CD8-positive, alpha-beta memory T cell (primary cell): ENCODE data around the gene PCSK2. TPM values are rescaled to one million over a fixed set of nuclear protein-coding genes. Genes with fewer than 3 reads are reported as not detected.

Experiments used
- CTCF ChIA-PET: fragments of 350-600 bp; sonication (Branson Sonifier 250); formaldehyde crosslinking; loops from one replicate; lab custom pipeline; 2021; ENCODE audit warnings: antibody characterized with exemption; lab: Charles Lee
- POLR2A ChIA-PET: fragments of 350-600 bp; sonication (Branson Sonifier 250); formaldehyde crosslinking; loops from one replicate; lab custom pipeline; 2021; ENCODE audit warnings: antibody characterized with exemption; lab: Charles Lee
- DNase-seq, 5 donors: peaks; one replicate each; pipeline versions ENCODE4 v3.0.0 to v3.0.0-alpha.2; 2020 to 2022; ENCODE audit warnings: mixed read lengths in 1 of 5
- H3K27ac ChIP-seq: one replicate; pipeline ENCODE4 v1.7.0; 2013; ENCODE audit warnings: low read depth, mild to moderate bottlenecking, low read length, moderate library complexity
- H3K27me3 ChIP-seq: 2 replicates; pipeline ENCODE4 v1.7.0; 2013; ENCODE audit warnings: low read length, mild to moderate bottlenecking; ENCODE audit not compliant: insufficient read depth, poor library complexity, severe bottlenecking
- H3K36me3 ChIP-seq: 2 replicates; pipeline ENCODE4 v1.7.0; 2013; ENCODE audit warnings: mild to moderate bottlenecking, low read length, moderate library complexity; ENCODE audit not compliant: insufficient read depth
- H3K4me1 ChIP-seq: 2 replicates; pipeline ENCODE4 v1.7.0; 2013; ENCODE audit warnings: mild to moderate bottlenecking, low read length, moderate library complexity; ENCODE audit not compliant: insufficient read depth
- H3K4me3 ChIP-seq: 2 replicates; pipeline ENCODE4 v1.7.0; 2013; ENCODE audit warnings: mild to moderate bottlenecking, low read length
- H3K9me3 ChIP-seq: 2 replicates; pipeline ENCODE4 v1.7.0; 2013; ENCODE audit warnings: mild to moderate bottlenecking, low read length
- H3K27ac Mint-ChIP-seq, 8 donors: one replicate each; pipeline ENCODE4 v1.8.0; 2020 to 2021; ENCODE audit warnings: mixed read lengths in 8 of 8, mild to moderate bottlenecking in 6 of 8, inconsistent platforms in 3 of 8, moderate library complexity in 3 of 8
- H3K27me3 Mint-ChIP-seq, 2 donors: one replicate each; pipeline ENCODE4 v1.8.0; 2020 to 2021; ENCODE audit warnings: mixed read lengths in 2 of 2, mild to moderate bottlenecking in 1 of 2, moderate library complexity in 1 of 2
- H3K36me3 Mint-ChIP-seq, 3 donors: one replicate each; pipeline ENCODE4 v1.8.0; 2020 to 2021; ENCODE audit warnings: mixed read lengths in 3 of 3, inconsistent platforms in 1 of 3, mild to moderate bottlenecking in 1 of 3
- H3K4me1 Mint-ChIP-seq, 3 donors: one replicate each; pipeline ENCODE4 v1.8.0; 2020 to 2021; ENCODE audit warnings: mixed read lengths in 3 of 3, inconsistent platforms in 1 of 3, mild to moderate bottlenecking in 1 of 3
- H3K4me3 Mint-ChIP-seq, 7 donors: one replicate each; pipeline ENCODE4 v1.8.0; 2020 to 2021; ENCODE audit warnings: mixed read lengths in 7 of 7, mild to moderate bottlenecking in 6 of 7, moderate library complexity in 4 of 7, inconsistent platforms in 2 of 7
- H3K9me3 Mint-ChIP-seq, 5 donors: one replicate each; pipeline ENCODE4 v1.8.0; 2020 to 2022; ENCODE audit warnings: mixed read lengths in 5 of 5, mild to moderate bottlenecking in 3 of 5, moderate library complexity in 2 of 5, inconsistent platforms in 1 of 5
- polyA plus RNA-seq: library from polyadenylated mRNA; unstranded; fragments of 300-500 nt; fragmentation: Illumina TruSeq; gene quantifications from one replicate; pipeline ENCODE4 v1.2.3, GENCODE V29; 2021
- total RNA-seq, 2 experiments: library from RNA; stranded (reverse); gene quantifications; one replicate each; pipeline ENCODE4 v1.2.3, GENCODE V29; 2021

Gene PCSK2
- total and polyA plus RNA-seq, 3 experiments from 2014 or later: not detected

GRCh38 chr20:17495826-17496225, 269.0 kb downstream of the PCSK2 start:
- Mint-ChIP-seq H3K27me3 (peaks cover 6 to 8% of the 10 kb centered on the region in 2 donors), H3K9me3 (no peaks in the 10 kb centered on the region), H3K4me1 (no peaks in the 10 kb centered on the region), H3K4me3 (no peak overlapping the region), H3K36me3 (peaks cover 0 to 1% (median 0%) of the 10 kb centered on the region in 3 donors), H3K27ac (no peak overlapping the region)
- H3K36me3 ChIP-seq: no peaks in the 10 kb centered on the region
- H3K27me3 ChIP-seq: no peaks in the 10 kb centered on the region
- no peak overlapping the region for H3K4me3 ChIP-seq
- no peak for DNase-seq
- H3K4me1 ChIP-seq: no peaks in the 10 kb centered on the region
- no peaks in the 10 kb centered on the region for H3K9me3 ChIP-seq
- no peak overlapping the region for H3K27ac ChIP-seq
- CTCF ChIA-PET: interaction anchor here (2.0 kb wide), 1 partner anchor 9 kb away, joined by 9 read pairs; no protein-coding TSS in a partner anchor
- POLR2A ChIA-PET: no interaction called here

- Histone ChIP-seq H3K27ac (no peak overlapping the region), H3K9me3 (no peaks in the 10 kb centered on the region), H3K36me3 (no peaks in the 10 kb centered on the region), H3K4me1 (no peaks in the 10 kb centered on the region), H3K4me3 (no peak overlapping the region), H3K27me3 (no peaks in the 10 kb centered on the region)
- no peaks in the 10 kb centered on the region for H3K4me1 Mint-ChIP-seq
- H3K4me3 Mint-ChIP-seq: no peak overlapping the region
- peaks cover 0 to 1% (median 0%) of the 10 kb centered on the region in 3 donors for H3K36me3 Mint-ChIP-seq
- CTCF ChIA-PET: interaction anchor here (1.0 kb wide), 1 partner anchor 402 kb away, joined by 4 read pairs; no protein-coding TSS in a partner anchor
- peaks cover 8 to 12% of the 10 kb centered on the region in 2 donors for H3K27me3 Mint-ChIP-seq
- H3K9me3 Mint-ChIP-seq: no peaks in the 10 kb centered on the region
- no peak for DNase-seq
- POLR2A ChIA-PET: no interaction called here
- H3K27ac Mint-ChIP-seq: no peak overlapping the region
Observed at GRCh38 chr20:17497821-17498580, 271.2 kb downstream of the PCSK2 start.

GRCh38 chr20:17498641-17499040, 271.8 kb downstream of the PCSK2 start:
- no peaks in the 10 kb centered on the region for H3K9me3 Mint-ChIP-seq
- no peak for DNase-seq
- peaks cover 4 to 5% (median 4%) of the 10 kb centered on the region in 3 donors for H3K4me1 Mint-ChIP-seq
- peak overlapping the region in 2 of 8 donors; percentile 36 to 89 for H3K27ac Mint-ChIP-seq
- H3K27me3 Mint-ChIP-seq: peaks cover 8 to 12% of the 10 kb centered on the region in 2 donors
- Histone ChIP-seq H3K9me3 (no peaks in the 10 kb centered on the region), H3K4me1 (no peaks in the 10 kb centered on the region), H3K27me3 (no peaks in the 10 kb centered on the region), H3K4me3 (no peak overlapping the region), H3K36me3 (no peaks in the 10 kb centered on the region), H3K27ac (no peak overlapping the region)
- H3K36me3 Mint-ChIP-seq: no peaks in the 10 kb centered on the region
- ChIA-PET CTCF (interaction anchor here (1.0 kb wide), 1 partner anchor 401 kb away, joined by 4 read pairs; no protein-coding TSS in a partner anchor), POLR2A (interaction anchor here (0.6 kb wide), 2 partner anchors 12 to 1207 kb away, joined by 3 read pairs; no protein-coding TSS in a partner anchor)
- no peak overlapping the region for H3K4me3 Mint-ChIP-seq

- DNase-seq: no peak
- peaks cover 8 to 9% (median 8%) of the 10 kb centered on the region in 3 donors for H3K4me1 Mint-ChIP-seq
- H3K4me1 ChIP-seq: peaks cover under 1% of the 10 kb centered on the region
- H3K9me3 ChIP-seq: no peaks in the 10 kb centered on the region
- H3K4me3 ChIP-seq: no peak overlapping the region
- CTCF ChIA-PET: no interaction called here
- POLR2A ChIA-PET: interaction anchor here (0.6 kb wide), 2 partner anchors 12 to 1206 kb away, joined by 3 read pairs; no protein-coding TSS in a partner anchor
- no peaks in the 10 kb centered on the region for H3K9me3 Mint-ChIP-seq
- no peaks in the 10 kb centered on the region for H3K27me3 ChIP-seq
- H3K27me3 Mint-ChIP-seq: peaks cover 8 to 12% of the 10 kb centered on the region in 2 donors
- no peak overlapping the region for H3K4me3 Mint-ChIP-seq
- peak overlapping the region in 1 of 8 donors; percentile 89 for H3K27ac Mint-ChIP-seq
- H3K36me3 ChIP-seq: no peaks in the 10 kb centered on the region
- H3K27ac ChIP-seq: no peak overlapping the region
- no peaks in the 10 kb centered on the region for H3K36me3 Mint-ChIP-seq
Observed at GRCh38 chr20:17499041-17499440, 272.2 kb downstream of the PCSK2 start.

GRCh38 chr20:17500271-17500670, 273.4 kb downstream of the PCSK2 start:
- H3K9me3 ChIP-seq: no peaks in the 10 kb centered on the region
- no peak overlapping the region for H3K4me3 ChIP-seq
- DNase-seq: no peak
- Mint-ChIP-seq H3K27me3 (peaks cover 8 to 12% of the 10 kb centered on the region in 2 donors), H3K36me3 (no peaks in the 10 kb centered on the region), H3K4me1 (peaks cover 20 to 21% (median 21%) of the 10 kb centered on the region in 3 donors), H3K9me3 (no peaks in the 10 kb centered on the region), H3K27ac (no peak overlapping the region), H3K4me3 (no peak overlapping the region)
- no peak overlapping the region for H3K27ac ChIP-seq
- ChIA-PET CTCF (interaction anchor here (1.1 kb wide), 1 partner anchor 398 kb away, joined by 3 read pairs; no protein-coding TSS in a partner anchor), POLR2A (no interaction called here)
- peaks cover 11% of the 10 kb centered on the region for H3K4me1 ChIP-seq
- no peaks in the 10 kb centered on the region for H3K27me3 ChIP-seq
- H3K36me3 ChIP-seq: no peaks in the 10 kb centered on the region

- Histone ChIP-seq H3K4me1 (peaks cover 17% of the 10 kb centered on the region), H3K27ac (no peak overlapping the region), H3K27me3 (no peaks in the 10 kb centered on the region), H3K9me3 (no peaks in the 10 kb centered on the region), H3K4me3 (no peak overlapping the region), H3K36me3 (no peaks in the 10 kb centered on the region)
- H3K27me3 Mint-ChIP-seq: peaks cover 8 to 12% of the 10 kb centered on the region in 2 donors
- CTCF ChIA-PET: no interaction called here
- H3K4me3 Mint-ChIP-seq: no peak overlapping the region
- no peak overlapping the region for H3K27ac Mint-ChIP-seq
- no peaks in the 10 kb centered on the region for H3K36me3 Mint-ChIP-seq
- no peak for DNase-seq
- no peaks in the 10 kb centered on the region for H3K9me3 Mint-ChIP-seq
- POLR2A ChIA-PET: no interaction called here
- H3K4me1 Mint-ChIP-seq: peaks cover 26% of the 10 kb centered on the region in 3 donors
Observed at GRCh38 chr20:17500826-17501225, 274.0 kb downstream of the PCSK2 start.

GRCh38 chr20:17501701-17502100, 274.9 kb downstream of the PCSK2 start:
- no peak overlapping the region for H3K4me3 Mint-ChIP-seq
- no peaks in the 10 kb centered on the region for H3K36me3 Mint-ChIP-seq
- no peak overlapping the region for H3K27ac ChIP-seq
- no peak for DNase-seq
- peaks cover 32 to 34% (median 33%) of the 10 kb centered on the region in 3 donors for H3K4me1 Mint-ChIP-seq
- H3K27me3 Mint-ChIP-seq: peaks cover 8 to 9% of the 10 kb centered on the region in 2 donors
- CTCF ChIA-PET: no interaction called here
- H3K27ac Mint-ChIP-seq: peak overlapping the region in 1 of 8 donors; percentile 48
- H3K36me3 ChIP-seq: no peaks in the 10 kb centered on the region
- peaks cover 23% of the 10 kb centered on the region for H3K4me1 ChIP-seq
- no peaks in the 10 kb centered on the region for H3K9me3 ChIP-seq
- no peaks in the 10 kb centered on the region for H3K27me3 ChIP-seq
- POLR2A ChIA-PET: interaction anchor here (0.6 kb wide), 1 partner anchor 176 kb away, joined by 3 read pairs; no protein-coding TSS in a partner anchor
- no peaks in the 10 kb centered on the region for H3K9me3 Mint-ChIP-seq
- H3K4me3 ChIP-seq: no peak overlapping the region

GRCh38 chr20:17502105-17502504, 275.3 kb downstream of the PCSK2 start:
- POLR2A ChIA-PET: no interaction called here
- H3K27ac ChIP-seq: no peak overlapping the region
- CTCF ChIA-PET: interaction anchor here (4.7 kb wide), 1 partner anchor 397 kb away, joined by 36 read pairs; no protein-coding TSS in a partner anchor
- H3K9me3 ChIP-seq: no peaks in the 10 kb centered on the region
- peaks cover 36 to 38% (median 37%) of the 10 kb centered on the region in 3 donors for H3K4me1 Mint-ChIP-seq
- peaks cover 27% of the 10 kb centered on the region for H3K4me1 ChIP-seq
- H3K4me3 ChIP-seq: no peak overlapping the region
- H3K4me3 Mint-ChIP-seq: peak overlapping the region in 1 of 7 donors; percentile 11
- no peaks in the 10 kb centered on the region for H3K9me3 Mint-ChIP-seq
- H3K36me3 ChIP-seq: no peaks in the 10 kb centered on the region
- H3K36me3 Mint-ChIP-seq: no peaks in the 10 kb centered on the region
- DNase-seq: no peak
- no peaks in the 10 kb centered on the region for H3K27me3 ChIP-seq
- H3K27ac Mint-ChIP-seq: peak overlapping the region in 2 of 8 donors; percentile 7 to 13
- H3K27me3 Mint-ChIP-seq: peaks cover 5 to 9% of the 10 kb centered on the region in 2 donors
